ENCODE measurements around the gene MOK.
A peak's percentile ranks its signal among the peaks of the same experiment; 100 is the strongest.

Gene MOK

DNA sequence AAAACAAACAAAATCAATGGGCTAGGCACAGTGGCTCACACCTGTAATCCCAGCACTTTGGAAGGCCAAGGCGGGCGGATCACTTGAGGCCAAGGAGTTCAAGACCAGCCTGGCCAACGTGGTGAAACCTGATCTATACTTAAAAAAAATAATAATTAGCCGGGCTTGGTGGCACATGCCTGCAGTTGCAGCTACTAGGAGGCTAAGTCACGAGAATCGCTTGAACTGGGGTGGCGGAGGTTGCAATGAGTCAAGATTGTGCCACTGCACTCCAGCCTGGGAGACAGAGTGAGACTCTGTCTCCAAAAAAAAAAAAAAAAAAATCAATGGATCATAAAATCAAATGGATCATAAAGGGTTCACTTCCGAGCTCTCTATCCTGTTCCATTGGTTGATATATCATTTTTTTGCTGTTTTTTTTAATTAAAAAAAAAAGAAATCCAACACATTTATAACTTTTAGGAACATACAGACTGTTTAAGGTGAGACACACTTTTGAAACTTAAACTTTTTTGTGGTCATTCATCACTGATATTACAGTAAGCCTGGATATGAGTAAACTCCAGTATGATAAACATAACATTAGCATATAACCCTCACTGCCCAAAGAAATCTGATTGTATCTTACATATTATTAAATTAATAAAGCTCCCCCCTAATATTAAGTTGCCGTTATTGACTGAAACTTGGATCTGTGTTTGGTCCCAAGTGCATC lies 22.1 kb downstream of the MOK start:
- DNase-seq (ENCODE audit: low read depth) = peak; percentile 57
- TF ChIP-seq CTCF (IDR thresholded peaks at IDR 0.05; ENCODE audit: insufficient read depth, low read depth, low read length, missing control alignments) = no peak

DNA sequence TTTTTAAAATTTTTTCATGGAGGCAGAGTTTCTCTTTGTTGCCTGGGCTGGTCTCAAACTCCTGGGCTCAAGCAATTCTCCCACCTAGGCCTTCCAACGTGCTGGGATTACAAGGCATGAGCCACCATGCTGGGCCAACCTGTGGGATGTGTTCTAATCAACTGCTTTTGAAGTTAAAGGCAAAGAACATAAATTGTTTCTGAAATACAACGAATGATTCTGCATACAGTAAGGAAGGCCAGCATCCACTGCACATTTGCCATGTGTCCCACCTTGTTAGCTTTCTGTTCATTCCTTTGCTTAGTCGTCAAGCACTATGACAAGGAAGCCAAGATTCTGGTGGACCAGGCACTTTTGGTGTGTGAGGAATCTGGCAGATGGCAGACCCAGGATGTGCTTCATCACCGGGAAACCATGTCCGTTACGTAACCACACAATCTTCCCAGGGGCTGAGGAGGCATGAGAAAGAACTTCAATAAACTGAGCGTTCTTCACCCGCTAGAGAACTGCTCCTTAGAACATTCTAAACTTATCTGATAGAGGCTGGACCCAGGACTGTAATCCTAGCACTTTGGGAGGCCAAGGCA lies 24.5 kb downstream of the MOK start:
- H3K4me3 ChIP-seq (ENCODE audit: low read length) = no peak overlapping the region
- TF ChIP-seq CTCF (IDR thresholded peaks at IDR 0.05; ENCODE audit: insufficient read depth, low read depth, low read length, missing control alignments) = no peak
- DNase-seq (ENCODE audit: low read depth) = peak; percentile 96

More for the DNA sequence above, 22.1 kb downstream of the MOK start:
- no peak overlapping the region for H3K4me3 ChIP-seq (ENCODE audit: low read length)

- H3K4me3 ChIP-seq (ENCODE audit: low read length) = no peak overlapping the region
- peak; percentile 99 for DNase-seq (ENCODE audit: low read depth)
- no peak for TF ChIP-seq CTCF (IDR thresholded peaks at IDR 0.05; ENCODE audit: insufficient read depth, low read depth, low read length, missing control alignments)
Measured at GRCh38 chr14:102279688-102280348, 25.1 kb downstream of the MOK start.

DNA sequence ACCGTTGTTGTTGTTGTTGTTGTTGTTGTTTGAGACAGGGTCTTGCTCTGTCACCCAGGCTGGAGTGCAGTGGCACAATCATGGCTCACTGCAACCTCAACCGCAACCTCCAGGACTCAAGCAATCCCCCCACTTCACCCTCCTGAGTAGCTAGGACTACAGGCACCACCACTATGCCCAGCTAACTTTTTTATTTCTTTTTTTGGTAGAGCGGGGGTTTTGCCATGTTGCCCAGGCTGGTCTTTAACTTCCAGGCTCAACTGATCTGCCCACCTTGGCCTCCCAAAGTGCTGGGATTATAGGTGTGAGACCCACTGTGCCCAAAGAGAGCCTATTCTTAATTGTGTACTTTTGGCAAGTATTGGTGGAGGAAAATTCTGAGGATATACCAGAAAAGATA lies 25.7 kb downstream of the MOK start:
- H3K4me3 ChIP-seq (ENCODE audit: low read length) = no peak overlapping the region
- no peak for TF ChIP-seq CTCF (IDR thresholded peaks at IDR 0.05; ENCODE audit: insufficient read depth, low read depth, low read length, missing control alignments)
- no peak for DNase-seq (ENCODE audit: low read depth)

DNA sequence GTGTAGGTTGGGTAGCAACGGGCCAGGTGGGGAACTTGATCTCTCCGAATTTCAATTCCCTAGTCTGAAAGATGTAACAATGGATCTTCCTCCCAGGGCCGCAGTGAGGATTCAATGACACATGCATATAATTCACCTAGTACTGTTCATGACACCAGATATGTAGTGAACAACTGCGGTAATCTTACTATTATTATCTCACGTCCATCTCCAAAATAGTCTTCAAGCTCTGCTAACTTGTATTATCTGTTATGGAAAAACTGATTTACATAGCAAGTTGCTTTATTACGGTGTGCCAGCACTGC lies 26.4 kb downstream of the MOK start:
- no peak for TF ChIP-seq CTCF (IDR thresholded peaks at IDR 0.05; ENCODE audit: insufficient read depth, low read depth, low read length, missing control alignments)
- H3K4me3 ChIP-seq (ENCODE audit: low read length) = no peak overlapping the region
- DNase-seq (ENCODE audit: low read depth) = no peak

DNA sequence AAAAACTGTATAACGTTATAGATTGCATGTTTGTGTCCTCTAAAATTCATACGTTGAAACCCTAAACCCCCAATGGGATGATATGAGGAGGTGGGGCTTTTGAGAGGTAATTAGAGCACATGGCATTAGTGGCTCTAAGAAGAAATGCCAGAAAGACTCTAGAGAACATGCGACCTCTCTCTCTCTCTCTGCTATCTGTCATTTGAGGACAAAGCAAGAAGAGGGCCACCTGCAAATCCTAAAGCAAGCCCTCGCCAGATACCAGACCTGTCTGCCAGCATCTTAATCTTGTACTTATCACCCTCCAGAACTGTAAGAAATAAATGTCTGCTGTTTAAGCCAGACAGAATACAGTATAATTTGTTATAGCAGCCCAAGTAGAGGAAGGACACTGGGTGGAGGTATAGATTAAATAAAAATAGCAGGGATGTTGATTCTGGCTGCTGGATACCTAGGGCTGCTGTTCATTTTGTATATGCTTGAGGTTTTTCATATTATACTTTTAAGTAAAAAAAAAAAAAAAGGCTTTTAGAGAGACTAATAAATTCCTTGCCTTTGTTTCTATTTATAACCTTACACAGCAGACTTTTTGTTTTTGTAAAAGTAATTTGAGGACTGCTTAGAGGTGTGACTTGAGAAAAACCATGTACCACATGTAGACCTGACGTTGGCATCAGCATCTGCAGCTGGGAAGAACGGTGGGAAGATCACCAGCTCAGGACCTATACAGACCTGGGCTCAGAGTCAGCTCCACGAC lies 26.9 kb downstream of the MOK start:
- no peak for DNase-seq (ENCODE audit: low read depth)
- no peak for TF ChIP-seq CTCF (IDR thresholded peaks at IDR 0.05; ENCODE audit: insufficient read depth, low read depth, low read length, missing control alignments)
- H3K4me3 ChIP-seq (ENCODE audit: low read length) = no peak overlapping the region
